ENCODE results near the gene ZNF281. TPM values are rescaled to one million over a fixed set of nuclear protein-coding genes. Genes with fewer than 3 reads are reported as not detected.
A peak's percentile ranks its signal among the peaks of the same experiment; 100 is the strongest.
"Not testable (repeated sequence)": the region's sequence is repeated elsewhere in the genome, so short reads cannot be mapped to it uniquely, and the experiment has no call there.

ZNF281 gene
- total RNA-seq, 1 donor from 2014 or later: 34.9 TPM

GRCh38 chr1:200442537-200443156 is 32.8 kb upstream of the ZNF281 start:
- DNase-seq (ENCODE audit: low spot score): no peak
- peaks cover 5% of the 10 kb centered on the region for H3K9me3 Mint-ChIP-seq (ENCODE audit: low read depth)
- H3K27ac Mint-ChIP-seq (ENCODE audit: unreplicated experiment): no peak overlapping the region
- no peaks in the 10 kb centered on the region for H3K27me3 Mint-ChIP-seq (ENCODE audit: low read depth)
- H3K4me3 Mint-ChIP-seq (ENCODE audit: unreplicated experiment): no peak overlapping the region
- no peaks in the 10 kb centered on the region for H3K36me3 Mint-ChIP-seq (ENCODE audit: low read depth)
- no peak for TF ChIP-seq CTCF (IDR thresholded peaks at IDR 0.05)
- peaks cover 15% of the 10 kb centered on the region for H3K4me1 Mint-ChIP-seq (ENCODE audit: low read depth)

- DNase-seq (ENCODE audit: low spot score): no peak
- TF ChIP-seq CTCF (IDR thresholded peaks at IDR 0.05): no peak
- H3K27me3 Mint-ChIP-seq (ENCODE audit: low read depth): no peaks in the 10 kb centered on the region
- no peak overlapping the region for H3K27ac Mint-ChIP-seq (ENCODE audit: unreplicated experiment)
- H3K4me1 Mint-ChIP-seq (ENCODE audit: low read depth): peaks cover 17% of the 10 kb centered on the region
- no peaks in the 10 kb centered on the region for H3K36me3 Mint-ChIP-seq (ENCODE audit: low read depth)
- H3K4me3 Mint-ChIP-seq (ENCODE audit: unreplicated experiment): no peak overlapping the region
- peaks cover 5% of the 10 kb centered on the region for H3K9me3 Mint-ChIP-seq (ENCODE audit: low read depth)
Measured at GRCh38 chr1:200442023-200442422, 32.2 kb upstream of the ZNF281 start.

- DNase-seq (ENCODE audit: low spot score): no peak
- no peaks in the 10 kb centered on the region for H3K9me3 Mint-ChIP-seq (ENCODE audit: low read depth)
- no peaks in the 10 kb centered on the region for H3K36me3 Mint-ChIP-seq (ENCODE audit: low read depth)
- no peak for TF ChIP-seq CTCF (IDR thresholded peaks at IDR 0.05)
- no peak overlapping the region for H3K27ac Mint-ChIP-seq (ENCODE audit: unreplicated experiment)
- no peak overlapping the region for H3K4me3 Mint-ChIP-seq (ENCODE audit: unreplicated experiment)
- peaks cover 29% of the 10 kb centered on the region for H3K4me1 Mint-ChIP-seq (ENCODE audit: low read depth)
- H3K27me3 Mint-ChIP-seq (ENCODE audit: low read depth): no peaks in the 10 kb centered on the region
Measured at GRCh38 chr1:200438911-200439310, 29.1 kb upstream of the ZNF281 start.

GRCh38 chr1:200438413-200438812 is 28.6 kb upstream of the ZNF281 start:
- H3K27me3 Mint-ChIP-seq (ENCODE audit: low read depth); H3K27ac Mint-ChIP-seq (ENCODE audit: unreplicated experiment); H3K4me3 Mint-ChIP-seq (ENCODE audit: unreplicated experiment); DNase-seq (ENCODE audit: low spot score); H3K9me3 Mint-ChIP-seq (ENCODE audit: low read depth); H3K36me3 Mint-ChIP-seq (ENCODE audit: low read depth): not testable (repeated sequence)
- peaks cover 29% of the 10 kb centered on the region for H3K4me1 Mint-ChIP-seq (ENCODE audit: low read depth)

GRCh38 chr1:200437556-200438203 is 27.8 kb upstream of the ZNF281 start:
- Mint-ChIP-seq H3K36me3 (ENCODE audit: low read depth) (peaks cover 2% of the 10 kb centered on the region), H3K4me1 (ENCODE audit: low read depth) (peaks cover 29% of the 10 kb centered on the region), H3K9me3 (ENCODE audit: low read depth) (peaks cover 3% of the 10 kb centered on the region), H3K4me3 (ENCODE audit: unreplicated experiment) (peak overlapping the region; percentile 2), H3K27ac (ENCODE audit: unreplicated experiment) (no peak overlapping the region), H3K27me3 (ENCODE audit: low read depth) (no peaks in the 10 kb centered on the region)
- DNase-seq (ENCODE audit: low spot score): no peak
- TF ChIP-seq CTCF (IDR thresholded peaks at IDR 0.05): no peak

- DNase-seq (ENCODE audit: low spot score): no peak
- H3K4me3 Mint-ChIP-seq (ENCODE audit: unreplicated experiment): no peak overlapping the region
- peaks cover 29% of the 10 kb centered on the region for H3K4me1 Mint-ChIP-seq (ENCODE audit: low read depth)
- H3K27ac Mint-ChIP-seq (ENCODE audit: unreplicated experiment): no peak overlapping the region
- TF ChIP-seq CTCF (IDR thresholded peaks at IDR 0.05): no peak
- H3K27me3 Mint-ChIP-seq (ENCODE audit: low read depth): no peaks in the 10 kb centered on the region
- H3K9me3 Mint-ChIP-seq (ENCODE audit: low read depth): peaks cover 6% of the 10 kb centered on the region
- peaks cover 4% of the 10 kb centered on the region for H3K36me3 Mint-ChIP-seq (ENCODE audit: low read depth)
Measured at GRCh38 chr1:200437088-200437487, 27.3 kb upstream of the ZNF281 start.
